OCI-LY1 (cell line): ENCODE results near the gene NIM1K.

Experiments
- H2AFZ ChIP-seq: fragments of 200-600 bp; sonication (generic), shearing (Covaris generic); 2 replicates; pipeline ENCODE4 v1.6.0; 2014; ENCODE audit warnings: antibody characterized with exemption, mild to moderate bottlenecking, low read length
- H3F3A ChIP-seq: fragments of 200-600 bp; sonication (generic), shearing (Covaris generic); 2 replicates; pipeline ENCODE4 v1.6.0; 2014; ENCODE audit warnings: mild to moderate bottlenecking, antibody characterized with exemption, low read length, moderate library complexity; ENCODE audit not compliant: insufficient read depth
- H3K27ac ChIP-seq: fragments of 200-600 bp; sonication (generic); 2 replicates; pipeline ENCODE4 v1.5.1; 2014; ENCODE audit warnings: low read length, mixed run types, mild to moderate bottlenecking, low read depth; ENCODE audit not compliant: poor library complexity, severe bottlenecking
- H3K27me3 ChIP-seq: fragments of 200-600 bp; sonication (generic); 2 replicates; pipeline ENCODE4 v1.6.0; 2014; ENCODE audit warnings: antibody characterized with exemption, mild to moderate bottlenecking, low read length, moderate library complexity; ENCODE audit not compliant: insufficient read depth
- H3K36me3 ChIP-seq: fragments of 200-600 bp; sonication (generic); 2 replicates; pipeline ENCODE4 v1.6.1; 2014; ENCODE audit warnings: mild to moderate bottlenecking, antibody characterized with exemption, low read length, moderate library complexity, mixed read lengths; ENCODE audit not compliant: insufficient read depth
- H3K4me1 ChIP-seq: fragments of 200-600 bp; sonication (generic); 2 replicates; pipeline ENCODE4 v1.5.1; 2014; ENCODE audit warnings: mild to moderate bottlenecking, low read length, moderate library complexity; ENCODE audit not compliant: insufficient read depth, severe bottlenecking
- H3K4me2 ChIP-seq: fragments of 200-600 bp; sonication (generic), shearing (Covaris generic); 2 replicates; pipeline ENCODE4 v1.6.1; 2014; ENCODE audit warnings: low read length
- H3K4me3 ChIP-seq: fragments of 200-600 bp; sonication (generic); 2 replicates; pipeline ENCODE4 v1.5.1; 2014; ENCODE audit warnings: low read length, low read depth, mild to moderate bottlenecking, mixed read lengths; ENCODE audit not compliant: poor library complexity, severe bottlenecking
- H3K79me2 ChIP-seq: fragments of 200-600 bp; shearing (Covaris generic); 2 replicates; pipeline ENCODE4 v1.6.1; 2016; ENCODE audit warnings: mixed run types, low read length, mixed read lengths; ENCODE audit not compliant: insufficient read depth
- H3K9ac ChIP-seq: fragments of 200-600 bp; sonication (generic), shearing (Covaris generic); 2 replicates; pipeline ENCODE4 v1.6.1; 2014; ENCODE audit warnings: mild to moderate bottlenecking, low read length, mixed read lengths
- H3K9me2 ChIP-seq: fragments of 200-600 bp; sonication (generic), shearing (Covaris generic); 2 replicates; pipeline ENCODE4 v1.6.1; 2014; ENCODE audit warnings: low read depth, mild to moderate bottlenecking, low read length, mixed read lengths
- H3K9me3 ChIP-seq: fragments of 200-600 bp; shearing (Covaris generic); 2 replicates; pipeline ENCODE4 v1.6.1; 2014; ENCODE audit warnings: low read length, mixed read lengths
- H4K20me1 ChIP-seq: fragments of 200-600 bp; sonication (generic), shearing (Covaris generic); 2 replicates; pipeline ENCODE4 v1.6.0; 2016; ENCODE audit warnings: mild to moderate bottlenecking, low read length; ENCODE audit not compliant: insufficient read depth
- EZH2 ChIP-seq: fragments of 200-600 bp; sonication (generic), shearing (Covaris generic); IDR thresholded peaks from 2 replicates; pipeline ENCODE4 v1.8.0; 2017; ENCODE audit warnings: borderline replicate concordance, mixed run types, mild to moderate bottlenecking, antibody characterized with exemption, low read length, moderate library complexity, mixed read lengths
- TF ChIP-seq, protein P1 (sequence below): fragments of 200-600 bp; sonication (generic), shearing (Covaris generic); IDR thresholded peaks from 2 replicates; pipeline ENCODE4 v1.5.1; 2017; ENCODE audit warnings: mild to moderate bottlenecking, antibody characterized with exemption, low read length, moderate library complexity, mixed read lengths

The NIM1K gene

DNA sequence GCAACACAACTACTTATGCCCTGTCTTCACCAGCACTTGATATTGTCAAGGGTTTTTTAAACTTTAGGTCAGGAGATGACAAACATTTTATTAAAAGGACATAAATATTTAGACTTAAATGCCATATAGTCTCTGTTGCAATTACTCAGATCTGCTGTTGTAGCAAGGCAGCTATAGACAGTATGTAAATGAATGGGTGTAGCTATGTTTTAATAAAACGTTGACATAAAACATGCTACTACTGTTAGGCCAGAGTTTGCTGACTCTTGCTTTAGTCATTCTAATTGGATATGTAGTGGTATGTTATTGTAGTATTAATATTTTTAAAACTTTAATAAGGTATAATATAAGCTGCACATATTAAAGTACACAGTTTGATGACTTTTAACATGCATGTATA lies 43.6 kb upstream of the NIM1K start:
- H3K4me3 ChIP-seq, result no peak overlapping the region
- H3K4me1 ChIP-seq, result no peaks in the 10 kb centered on the region
- H3K27me3 ChIP-seq, result no peaks in the 10 kb centered on the region
- no peak overlapping the region for H2AFZ ChIP-seq
- H3K9me3 ChIP-seq, result no peaks in the 10 kb centered on the region
- H3K79me2 ChIP-seq, result peaks cover 5% of the 10 kb centered on the region
- no peak for TF ChIP-seq EZH2
- TF ChIP-seq, protein P1, sequence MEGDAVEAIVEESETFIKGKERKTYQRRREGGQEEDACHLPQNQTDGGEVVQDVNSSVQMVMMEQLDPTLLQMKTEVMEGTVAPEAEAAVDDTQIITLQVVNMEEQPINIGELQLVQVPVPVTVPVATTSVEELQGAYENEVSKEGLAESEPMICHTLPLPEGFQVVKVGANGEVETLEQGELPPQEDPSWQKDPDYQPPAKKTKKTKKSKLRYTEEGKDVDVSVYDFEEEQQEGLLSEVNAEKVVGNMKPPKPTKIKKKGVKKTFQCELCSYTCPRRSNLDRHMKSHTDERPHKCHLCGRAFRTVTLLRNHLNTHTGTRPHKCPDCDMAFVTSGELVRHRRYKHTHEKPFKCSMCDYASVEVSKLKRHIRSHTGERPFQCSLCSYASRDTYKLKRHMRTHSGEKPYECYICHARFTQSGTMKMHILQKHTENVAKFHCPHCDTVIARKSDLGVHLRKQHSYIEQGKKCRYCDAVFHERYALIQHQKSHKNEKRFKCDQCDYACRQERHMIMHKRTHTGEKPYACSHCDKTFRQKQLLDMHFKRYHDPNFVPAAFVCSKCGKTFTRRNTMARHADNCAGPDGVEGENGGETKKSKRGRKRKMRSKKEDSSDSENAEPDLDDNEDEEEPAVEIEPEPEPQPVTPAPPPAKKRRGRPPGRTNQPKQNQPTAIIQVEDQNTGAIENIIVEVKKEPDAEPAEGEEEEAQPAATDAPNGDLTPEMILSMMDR, result no peak
- H3K27ac ChIP-seq, result no peak overlapping the region
- no peaks in the 10 kb centered on the region for H3K9me2 ChIP-seq
- no peaks in the 10 kb centered on the region for H3F3A ChIP-seq
- H3K9ac ChIP-seq, result no peak overlapping the region
- peaks cover 73% of the 10 kb centered on the region for H3K36me3 ChIP-seq
- no peak overlapping the region for H3K4me2 ChIP-seq
- no peaks in the 10 kb centered on the region for H4K20me1 ChIP-seq

DNA sequence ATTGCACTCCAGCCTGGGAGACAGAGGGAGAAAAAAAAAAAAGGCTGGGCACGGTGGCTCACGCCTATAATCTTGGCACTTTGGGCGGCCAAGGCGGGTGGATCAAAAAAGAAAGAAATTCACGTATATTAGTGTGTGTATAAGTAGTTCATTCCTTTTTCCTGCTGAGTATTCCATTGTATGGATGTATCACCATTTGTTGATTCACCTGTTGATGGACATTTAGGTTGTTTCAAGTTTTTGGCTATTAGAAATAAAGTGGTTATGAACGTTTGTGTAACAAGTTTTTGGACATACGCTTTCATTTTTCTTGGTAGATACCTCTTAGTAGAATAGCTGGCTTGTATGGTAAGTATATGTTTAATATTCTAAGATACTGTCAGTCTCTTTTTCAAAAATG lies 42.8 kb upstream of the NIM1K start:
- Histone ChIP-seq H3F3A (no peaks in the 10 kb centered on the region), H3K4me1 (no peaks in the 10 kb centered on the region), H3K27ac (no peak overlapping the region), H3K9me2 (no peaks in the 10 kb centered on the region), H3K36me3 (peaks cover 72% of the 10 kb centered on the region), H3K4me2 (no peak overlapping the region), H3K79me2 (peaks cover 5% of the 10 kb centered on the region), H3K27me3 (no peaks in the 10 kb centered on the region), H3K4me3 (no peak overlapping the region), H4K20me1 (no peaks in the 10 kb centered on the region), H3K9me3 (no peaks in the 10 kb centered on the region), H3K9ac (no peak overlapping the region), H2AFZ (no peak overlapping the region)
- TF ChIP-seq, protein P1, result no peak
- TF ChIP-seq EZH2, result no peak

DNA sequence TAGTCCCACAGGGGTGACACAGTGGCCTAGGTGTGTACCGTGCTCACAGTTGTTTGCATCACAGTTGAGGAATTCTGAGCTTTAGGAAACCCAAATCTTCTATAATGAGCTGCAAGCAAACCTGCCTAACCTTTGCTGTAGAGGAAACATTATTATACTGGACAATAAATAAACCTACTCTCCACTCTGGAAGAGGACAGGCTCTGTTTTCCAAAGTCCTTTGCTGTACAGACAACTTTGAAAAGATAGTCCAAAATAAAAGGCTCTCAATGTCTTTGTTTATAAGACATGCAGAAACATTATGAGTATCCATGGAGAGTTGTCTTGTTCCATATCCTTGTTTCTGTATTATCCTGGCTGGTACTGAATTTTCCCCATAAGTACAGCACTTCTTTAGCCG lies 42.0 kb upstream of the NIM1K start:
- no peaks in the 10 kb centered on the region for H3F3A ChIP-seq
- no peaks in the 10 kb centered on the region for H4K20me1 ChIP-seq
- no peak overlapping the region for H3K4me3 ChIP-seq
- no peaks in the 10 kb centered on the region for H3K9me2 ChIP-seq
- H3K9ac ChIP-seq, result no peak overlapping the region
- no peaks in the 10 kb centered on the region for H3K9me3 ChIP-seq
- H3K27me3 ChIP-seq, result no peaks in the 10 kb centered on the region
- H3K27ac ChIP-seq, result no peak overlapping the region
- H3K4me2 ChIP-seq, result no peak overlapping the region
- H3K36me3 ChIP-seq, result peaks cover 70% of the 10 kb centered on the region
- no peak overlapping the region for H2AFZ ChIP-seq
- no peaks in the 10 kb centered on the region for H3K4me1 ChIP-seq
- peaks cover 5% of the 10 kb centered on the region for H3K79me2 ChIP-seq
- TF ChIP-seq, protein P1, result no peak
- TF ChIP-seq EZH2, result no peak
